T-helper 22 cell (primary cell): ENCODE measurements around the gene KHSRP.
"Not testable (repeated sequence)": the region's sequence is repeated elsewhere in the genome, so short reads cannot be mapped to it uniquely, and the experiment has no call there.

Experiments
- DNase-seq: peaks from one replicate; pipeline ENCODE4 v3.0.0-alpha.2; 2020; ENCODE audit warnings: low read depth

KHSRP gene

DNA sequence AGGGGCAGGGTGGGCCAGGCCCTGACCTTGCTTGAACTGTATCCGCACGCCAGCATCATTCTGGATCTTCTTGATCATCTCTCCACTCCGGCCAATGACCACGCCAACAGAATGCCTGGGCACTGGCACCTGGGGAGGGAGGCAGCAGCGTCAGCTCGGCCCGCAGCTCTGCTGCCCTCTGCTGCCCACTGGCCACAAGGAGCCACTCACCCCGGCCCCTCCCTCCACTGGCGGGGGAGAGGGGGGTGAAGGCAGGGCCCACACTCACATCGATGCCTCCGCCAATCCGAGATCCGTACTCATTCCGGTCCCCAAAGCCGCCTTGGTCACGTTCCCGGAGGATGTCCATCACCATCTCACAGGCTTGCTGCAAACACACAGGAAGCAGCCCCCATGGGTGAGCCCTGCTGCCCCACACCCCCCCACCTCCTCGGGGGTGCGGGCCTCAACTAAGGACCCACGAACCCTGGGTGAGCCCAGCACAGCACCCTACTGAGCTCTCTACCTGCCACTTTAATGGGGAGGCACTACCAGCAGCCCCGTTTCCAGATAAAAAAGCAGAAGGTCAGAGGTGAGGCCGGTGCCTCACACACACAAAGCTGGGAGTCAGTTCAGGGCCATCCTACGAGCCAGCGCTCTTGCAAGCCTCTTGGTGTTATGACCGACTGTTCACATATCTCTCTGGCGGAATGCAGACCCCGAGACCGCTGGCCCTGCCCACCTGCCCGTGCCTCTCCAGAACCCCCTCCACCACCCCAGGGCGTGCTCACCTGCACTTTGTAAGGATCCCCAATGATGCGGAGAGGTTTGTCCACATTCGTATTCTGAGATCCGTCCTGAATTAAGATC is 6.7 kb downstream of the KHSRP start:
- no peak for DNase-seq

DNA sequence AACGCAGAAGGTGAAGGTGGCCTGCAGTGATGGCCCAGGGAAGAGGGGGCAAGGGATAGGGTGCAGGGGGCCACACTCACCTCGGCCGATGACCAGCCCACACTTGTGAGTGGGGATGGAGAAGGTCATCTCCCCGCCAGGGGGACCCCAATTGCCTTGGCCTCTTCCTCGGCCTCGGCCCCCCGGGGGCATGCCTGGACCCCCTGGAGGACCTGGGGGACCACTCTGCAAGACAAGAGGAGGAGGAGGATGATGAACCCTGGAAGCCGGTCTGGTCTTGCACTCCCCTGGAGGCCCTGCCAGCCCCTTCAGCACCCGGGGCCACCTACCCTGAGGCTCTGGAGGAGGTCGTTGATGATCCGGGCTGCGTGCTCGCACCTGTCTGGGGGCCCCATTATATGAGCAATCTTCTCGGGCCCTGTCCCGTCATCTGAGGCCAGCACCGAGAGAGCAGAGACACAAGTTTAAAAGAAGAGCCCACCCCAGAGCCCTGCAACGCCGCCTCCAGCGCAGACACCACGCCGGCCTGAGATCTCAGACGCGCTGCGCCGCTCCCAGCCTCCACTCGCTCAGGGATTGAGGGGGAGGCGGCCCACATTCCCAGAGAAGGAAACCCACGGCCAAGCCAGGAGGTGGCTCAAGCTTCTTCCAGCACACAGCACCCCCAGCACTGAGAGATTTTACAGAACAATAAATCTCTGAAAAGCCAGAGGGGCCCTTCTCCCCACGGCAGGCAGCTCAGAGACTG is 7.8 kb downstream of the KHSRP start:
- DNase-seq: no peak

DNA sequence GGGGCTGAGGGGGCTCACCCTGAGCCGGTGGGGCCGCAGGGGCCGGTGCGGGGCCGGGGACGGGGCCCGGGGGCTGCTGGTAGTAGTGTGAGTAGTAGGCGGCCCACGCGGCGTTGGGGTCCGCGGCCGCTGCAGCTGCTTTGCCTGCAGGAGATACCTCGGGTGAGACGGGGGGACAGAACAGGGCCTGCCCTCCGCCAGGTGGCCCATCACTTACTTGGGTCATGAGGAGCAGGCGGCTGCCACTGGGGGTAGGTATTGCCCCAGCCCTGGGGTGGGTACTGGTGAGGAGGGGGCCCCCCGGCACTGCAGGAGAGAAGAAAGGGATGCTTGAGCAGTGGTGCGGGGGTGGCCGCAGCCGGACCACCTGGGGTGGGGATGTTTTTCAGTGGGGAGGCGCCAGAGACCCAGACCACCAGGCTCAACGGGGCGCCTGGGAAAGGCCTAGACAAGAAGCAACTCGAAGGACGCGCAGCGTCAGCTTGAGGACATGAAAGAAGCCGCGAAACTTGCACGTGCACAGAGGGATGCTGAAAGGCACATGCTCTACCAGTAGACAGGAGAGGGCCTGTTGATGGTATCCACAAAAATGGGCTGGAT is 8.9 kb downstream of the KHSRP start:
- no peak for DNase-seq

- DNase-seq: no peak
These were observed 9.6 kb downstream of the KHSRP start for GRCh38 chr19:6414793-6415590.

DNA sequence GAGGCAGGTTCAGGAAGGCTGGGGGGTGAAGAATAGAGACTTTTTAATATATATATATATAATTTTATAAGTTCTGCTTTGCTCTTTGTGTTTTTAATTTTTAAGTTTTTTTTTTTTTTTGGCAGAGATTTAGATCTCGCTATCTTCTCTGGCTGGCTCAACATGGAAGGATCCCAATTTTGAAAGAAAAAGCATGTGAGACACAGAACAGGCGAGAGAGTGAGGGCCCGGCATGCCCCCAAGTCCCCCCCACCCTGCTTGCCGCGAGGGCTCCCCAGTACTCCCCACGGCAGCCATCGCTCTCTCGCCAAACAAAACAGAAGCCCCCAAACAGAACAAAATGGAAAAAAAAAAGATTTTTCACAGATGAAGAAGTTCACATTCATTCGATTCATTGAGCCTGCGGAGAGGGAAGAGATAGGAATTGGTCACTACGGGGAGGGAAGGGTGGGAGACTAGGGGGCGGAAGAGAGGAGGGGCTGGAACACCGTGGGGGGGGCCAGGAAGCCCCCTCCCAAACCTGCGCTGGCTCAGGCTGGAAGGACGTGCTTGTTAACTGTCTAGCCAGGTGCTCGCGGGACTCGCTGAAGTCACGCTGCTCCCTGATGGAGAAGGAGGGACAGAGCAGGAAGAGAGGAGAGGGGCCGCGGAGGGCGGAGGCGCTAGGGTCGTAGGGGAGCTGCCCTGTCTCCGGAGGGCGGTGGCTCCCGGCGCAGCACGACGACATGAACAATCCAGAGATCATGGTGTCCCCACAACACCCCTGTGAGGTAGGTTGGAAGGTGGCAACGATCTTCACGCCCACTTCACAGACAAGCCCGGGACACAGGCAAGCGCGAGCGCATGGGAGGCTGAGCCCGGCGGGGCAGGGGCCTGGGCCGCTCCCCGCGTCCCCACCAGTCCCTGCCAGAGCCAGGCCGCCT is 10.6 kb downstream of the KHSRP start:
- no peak for DNase-seq

DNA sequence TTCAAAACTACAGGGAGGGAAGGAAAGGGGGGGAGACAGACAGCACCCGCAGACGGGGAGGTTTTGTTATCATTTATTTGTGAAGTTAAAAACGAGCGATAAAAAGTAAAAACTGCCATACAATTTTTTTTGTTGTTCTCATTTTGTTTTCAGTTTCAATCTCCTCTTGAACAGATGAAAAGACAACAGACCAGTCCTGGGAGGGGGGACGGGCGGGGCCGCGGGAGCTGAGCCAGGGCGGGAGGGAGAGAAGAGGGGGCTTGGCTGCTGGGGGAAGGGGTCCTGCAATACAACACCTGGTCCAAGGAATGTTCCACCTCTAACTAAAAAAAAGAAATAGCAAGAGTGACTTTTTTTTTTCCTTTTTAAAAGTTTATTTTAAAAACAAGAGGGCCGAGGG is 11.3 kb downstream of the KHSRP start:
- no peak for DNase-seq

DNA sequence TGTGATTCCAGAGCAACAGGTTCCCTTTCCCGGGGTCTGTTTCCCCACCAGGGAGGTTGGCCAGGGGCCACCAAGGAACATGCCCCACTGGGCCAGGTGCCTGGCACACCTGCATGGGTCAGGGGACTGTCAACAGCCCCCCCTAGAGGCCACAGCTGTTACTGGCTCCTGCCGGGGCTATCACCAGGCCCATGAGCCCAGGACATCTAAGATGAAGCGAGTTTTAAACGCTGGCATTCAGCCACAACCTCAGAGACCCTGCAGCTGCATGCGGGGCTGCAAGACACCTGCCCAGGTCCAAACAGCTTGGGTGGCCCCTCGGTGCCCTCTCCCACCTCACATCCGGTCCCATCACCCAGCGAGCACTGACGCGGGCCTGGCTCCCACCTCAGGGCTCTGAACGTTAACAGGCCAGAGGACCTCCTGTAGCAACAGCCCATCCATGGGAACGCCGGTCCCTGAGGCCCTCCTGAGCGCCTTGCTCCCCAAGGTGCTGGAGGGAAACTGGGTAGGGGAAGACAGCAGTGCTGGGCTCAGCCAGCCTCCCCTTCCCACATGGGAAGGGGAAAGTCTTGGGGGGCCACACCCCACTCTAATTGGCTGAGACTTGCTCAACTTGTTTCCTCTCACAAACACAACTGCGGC is 12.0 kb downstream of the KHSRP start:
- DNase-seq: no peak

- no peak for DNase-seq
These were observed 12.6 kb downstream of the KHSRP start for GRCh38 chr19:6412061-6412446.

DNA sequence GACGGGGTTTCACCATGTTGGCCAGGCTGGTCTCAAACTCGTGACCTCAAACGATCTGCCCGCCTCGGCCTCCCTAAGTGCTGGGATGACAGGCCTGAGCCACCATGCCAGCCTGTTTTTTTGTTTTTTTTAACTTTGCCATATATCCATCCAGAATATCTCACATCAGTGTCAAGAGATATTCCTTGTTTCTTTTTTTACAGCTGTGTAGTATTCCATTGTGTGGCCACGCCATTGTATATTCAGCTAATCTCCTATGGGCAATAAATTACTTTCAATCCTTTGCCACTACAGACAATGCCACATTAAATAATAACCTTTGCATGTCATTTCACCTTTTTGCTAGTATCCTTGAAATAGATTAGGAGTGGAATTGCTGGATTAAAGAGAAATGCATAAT is 15.3 kb downstream of the KHSRP start:
- no peak for DNase-seq

DNA sequence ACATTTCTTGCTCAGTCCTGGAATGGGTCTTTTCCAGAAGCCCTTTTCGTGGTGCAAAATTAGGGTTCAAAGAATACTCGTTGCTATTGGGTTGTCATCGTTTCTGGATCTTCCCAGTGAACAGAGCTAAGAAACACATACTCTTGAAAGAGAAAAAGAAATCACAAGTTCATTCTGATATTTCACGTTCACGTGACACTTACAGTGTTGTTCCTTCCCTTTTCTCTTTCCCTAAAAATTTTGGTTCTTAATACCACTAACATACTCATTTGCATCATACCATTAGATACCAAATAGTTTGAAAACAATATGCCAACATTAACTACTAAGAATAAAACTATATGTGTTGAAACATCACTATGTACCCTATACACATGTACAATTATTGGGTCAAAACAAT is 18.2 kb downstream of the KHSRP start:
- no peak for DNase-seq

- no peak for DNase-seq
These were observed 21.6 kb downstream of the KHSRP start for GRCh38 chr19:6402837-6403608.

DNA sequence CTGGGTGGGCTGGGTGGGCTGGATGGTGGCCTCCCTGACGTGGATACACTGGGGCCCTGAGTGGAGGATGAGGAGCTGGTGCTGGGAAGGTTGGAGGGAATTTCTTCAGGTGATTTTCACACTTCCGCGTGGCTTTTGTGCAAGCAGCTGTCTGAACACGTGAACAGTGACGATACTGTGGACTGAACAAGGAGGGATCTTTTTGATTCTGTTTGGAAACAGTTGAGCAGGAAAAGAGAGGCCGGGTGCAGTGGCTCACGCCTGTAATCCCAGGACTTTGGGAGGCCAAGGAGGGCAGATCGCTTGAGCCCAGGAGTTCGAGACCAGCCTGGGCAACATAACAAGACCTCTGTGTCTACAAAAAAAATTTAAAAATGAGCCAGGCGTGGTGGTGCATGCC is 22.6 kb downstream of the KHSRP start:
- no peak for DNase-seq

DNA sequence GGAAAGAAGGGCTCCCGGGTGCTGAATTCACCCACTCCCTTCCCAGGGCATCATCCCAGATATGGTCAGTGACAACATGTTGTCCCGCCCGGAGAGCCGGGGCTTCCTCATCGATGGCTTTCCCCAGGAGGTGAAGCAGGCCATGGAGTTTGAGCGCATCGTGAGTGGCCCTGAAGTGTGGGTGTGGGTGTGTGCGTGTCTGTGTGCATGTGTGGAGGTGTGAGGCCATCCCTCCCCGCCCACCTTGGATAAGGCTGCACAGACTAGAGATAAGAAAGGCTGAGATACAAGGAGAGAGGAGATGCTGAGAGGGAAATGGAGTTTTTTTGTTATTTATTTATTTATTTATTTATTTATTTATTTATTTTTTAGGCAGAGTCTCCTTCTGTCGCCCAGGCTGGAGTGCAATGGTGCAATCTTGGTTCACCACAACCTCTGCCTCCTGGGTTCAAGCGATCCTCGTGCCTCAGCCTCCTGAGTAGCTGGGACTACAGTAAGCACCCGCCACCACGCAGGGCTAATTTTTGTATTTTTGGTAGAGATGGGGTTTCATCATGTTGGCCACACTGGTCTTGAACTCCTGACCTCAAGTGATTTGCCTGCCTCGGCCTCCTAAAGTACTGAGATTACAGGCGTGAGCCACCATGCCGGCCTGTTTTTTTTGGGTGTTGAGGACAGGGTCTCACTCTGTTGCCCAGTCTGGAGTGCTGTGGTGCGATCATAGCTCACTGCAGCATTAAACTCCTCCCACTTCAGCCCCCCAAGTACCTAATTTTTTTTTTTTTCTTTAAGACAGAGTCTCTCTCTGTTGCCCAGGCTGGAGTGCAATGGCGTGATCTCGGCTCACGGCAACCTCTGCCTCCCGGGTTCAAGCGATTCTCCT is 24.3 kb downstream of the KHSRP start:
- DNase-seq: not testable (repeated sequence)

- DNase-seq: no peak
These were observed 28.3 kb downstream of the KHSRP start for GRCh38 chr19:6396305-6396704.

GRCh38 chr19:6394831-6395230 is 29.8 kb downstream of the KHSRP start:
- no peak for DNase-seq

GRCh38 chr19:6393983-6394412 is 30.6 kb downstream of the KHSRP start:
- DNase-seq: peak; percentile 38

- DNase-seq: peak; percentile 91
These were observed 31.3 kb downstream of the KHSRP start, which contains the start of gene GTF2F1 for GRCh38 chr19:6393074-6393982. TSS of gene GTF2F1 (minus strand) at chr19:6393164. CDS start at chr19:6392995, 169 bp downstream.
